Omental fat pad (tissue), 4 donors: ENCODE results near the gene CNPPD1. TPM values are rescaled to one million over a fixed set of nuclear protein-coding genes. Genes with fewer than 3 reads are reported as not detected.

Experiments used
- ATAC-seq: fragments of 150-250 bp; one replicate; pipeline ENCODE4 v1.9.1; 2016; ENCODE audit warnings: mild to moderate bottlenecking, moderate library complexity; ENCODE audit not compliant: low FRiP score
- DNase-seq: peaks from one replicate; pipeline ENCODE4 v3.0.0-alpha.2; 2019; ENCODE audit warnings: low spot score
- CTCF ChIP-seq, 3 donors: fragments of 450-650 bp; IDR thresholded peaks; one replicate each; pipeline ENCODE4 v1.5.1; 2016 to 2017; ENCODE audit warnings: antibody characterized with exemption in 3 of 3, mild to moderate bottlenecking in 3 of 3, moderate library complexity in 2 of 3
- total RNA-seq, 4 donors: library from RNA; depleted of rRNA; stranded (reverse); fragments of >200 nt; gene quantifications; one replicate each; pipeline ENCODE4 v1.1.0, GENCODE V29; 2016

CNPPD1 gene
- total RNA-seq, 4 donors from 2014 or later, result 37.0 to 77.2 (median 43.0) TPM

- DNase-seq (no peak), ATAC-seq (no peak)
- no peak for TF ChIP-seq CTCF (IDR thresholded peaks at IDR 0.05)
Observed at GRCh38 chr2:219199470-219200211, 22.9 kb upstream of the CNPPD1 start.

- ATAC-seq (no peak), DNase-seq (no peak)
- TF ChIP-seq CTCF (IDR thresholded peaks at IDR 0.05), result no peak
Observed at GRCh38 chr2:219198974-219199373, 22.2 kb upstream of the CNPPD1 start.

- DNase-seq (no peak), ATAC-seq (no peak)
- no peak for TF ChIP-seq CTCF (IDR thresholded peaks at IDR 0.05)
Observed at GRCh38 chr2:219197388-219197787, 20.7 kb upstream of the CNPPD1 start.

- ATAC-seq (no peak), DNase-seq (no peak)
- no peak for TF ChIP-seq CTCF (IDR thresholded peaks at IDR 0.05)
Observed at GRCh38 chr2:219186754-219187456, 10.2 kb upstream of the CNPPD1 start.

GRCh38 chr2:219184121-219184520, 7.4 kb upstream of the CNPPD1 start:
- no peak for TF ChIP-seq CTCF (IDR thresholded peaks at IDR 0.05)
- ATAC-seq (no peak), DNase-seq (no peak)

- no peak for ATAC-seq
- no peak for DNase-seq
- TF ChIP-seq CTCF (IDR thresholded peaks at IDR 0.05), result no peak
Observed at GRCh38 chr2:219183151-219183772, 6.5 kb upstream of the CNPPD1 start.
